Esophagus muscularis mucosa (tissue), 4 donors: ENCODE measurements around the gene PDRG1.

Experiments used
- CTCF ChIP-seq, 3 experiments: fragments of 200-600 bp in 2 of 3; fragments of 450-650 bp in 1 of 3; sonication (generic) in 2 of 3; IDR thresholded peaks; one replicate each; pipeline ENCODE4 v1.5.1; 2017 to 2019; ENCODE audit warnings: antibody characterized with exemption in 3 of 3, mild to moderate bottlenecking in 2 of 3, moderate library complexity in 1 of 3
- EP300 ChIP-seq: sonication (generic); formaldehyde crosslinking; IDR thresholded peaks from one replicate; pipeline ENCODE4 v1.6.1; 2017; ENCODE audit warnings: antibody characterized with exemption
- POLR2A ChIP-seq: fragments of 450-650 bp; IDR thresholded peaks from one replicate; pipeline ENCODE4 v1.6.1; 2017; ENCODE audit warnings: antibody characterized with exemption, moderate library complexity, mild to moderate bottlenecking, low read depth

- TF ChIP-seq POLR2A (no peak), CTCF (IDR thresholded peaks at IDR 0.05) (no peak), EP300 (no peak)
These were observed 31.5 kb downstream of the PDRG1 start for GRCh38 chr20:31920275-31920855.
